HCT116 (cell line): Measurements from ENCODE around the gene ALDH16A1. TPM values are rescaled to one million over a fixed set of nuclear protein-coding genes. Genes with fewer than 3 reads are reported as not detected.

Source experiments
- ATAC-seq: fragments of 200-7000 bp; cut with Tn5 transposase; 2 replicates; pipeline ENCODE4 v1.9.1; 2020; ENCODE audit warnings: mild to moderate bottlenecking, moderate library complexity
- BruUV-seq: library from RNA; stranded (reverse); fragments of 400-500 nt; replicated peaks from 2 replicates; lab custom pipeline; 2021; lab: Mats Ljungman, UMichigan
- CTCF ChIA-PET: fragments of 300-600 bp; sonication (Branson Sonifier 250); formaldehyde crosslinking; loops from one replicate; lab custom pipeline; 2021; ENCODE audit warnings: antibody characterized with exemption; lab: Charles Lee
- POLR2A ChIA-PET: fragments of 300-600, 350-600 bp; sonication (Branson Sonifier 250); formaldehyde crosslinking; loops from one replicate; lab custom pipeline; 2021; ENCODE audit warnings: antibody characterized with exemption; lab: Charles Lee
- RAD21 ChIA-PET, 2 experiments: fragments of 300-600 bp; sonication (Branson Sonifier 250); formaldehyde crosslinking; loops; one replicate each; lab custom pipeline; 2023; ENCODE audit warnings: low total read pairs in 2 of 2; ENCODE audit not compliant: uncharacterized antibody in 2 of 2, unreplicated experiment in 2 of 2, low non-redundant PET in 1 of 2; lab: Charles Lee
- DNase-seq: peaks from one replicate; pipeline ENCODE4 v3.0.0-alpha.2; 2010; ENCODE audit warnings: low read depth, low spot score
- H2AFZ ChIP-seq: fragments of 200-600 bp; shearing (Covaris generic), sonication (generic); 2 replicates; pipeline ENCODE4 v1.6.1; 2017; ENCODE audit warnings: low read depth, mixed run types, mixed read lengths, antibody characterized with exemption, low read length; ENCODE audit not compliant: poor library complexity, severe bottlenecking
- H3K27ac ChIP-seq: 2 replicates; pipeline ENCODE4 v1.5.1; 2012; ENCODE audit warnings: low read depth, low read length
- H3K27me3 ChIP-seq: fragments of 200-600 bp; sonication (generic); 2 replicates; pipeline ENCODE4 v1.6.1; 2016; ENCODE audit warnings: mixed run types, low read length, mixed read lengths; ENCODE audit not compliant: insufficient read depth
- H3K36me3 ChIP-seq, 2 experiments: fragments of 200-500 bp in 1 of 2; fragments of 200-600 bp in 1 of 2; sonication (Bioruptor generic) in 1 of 2; sonication (generic) in 1 of 2; 2 replicates each; pipeline versions ENCODE4 v1.5.1 to v1.6.1; 2014 to 2016; ENCODE audit warnings: low read length in 2 of 2, inconsistent platforms in 1 of 2, mixed read lengths in 1 of 2, mixed run types in 1 of 2; ENCODE audit not compliant: insufficient read depth in 2 of 2, control insufficient read depth in 1 of 2
- H3K4me1 ChIP-seq, 2 experiments: fragments of 200-600 bp in 1 of 2; sonication (generic) in 1 of 2; 2 replicates each; pipeline versions ENCODE4 v1.5.1 to v1.6.1; 2012 to 2017; ENCODE audit warnings: low read length in 2 of 2, inconsistent platforms in 1 of 2, mild to moderate bottlenecking in 1 of 2, mixed read lengths in 1 of 2, mixed run types in 1 of 2, moderate library complexity in 1 of 2; ENCODE audit not compliant: insufficient read depth in 2 of 2, control insufficient read depth in 1 of 2
- H3K4me2 ChIP-seq: fragments of 200-600 bp; sonication (generic); 2 replicates; pipeline ENCODE4 v1.6.1; 2017; ENCODE audit warnings: mixed run types, low read length, mixed read lengths
- H3K4me3 ChIP-seq, 2 experiments: fragments of 200-600 bp in 1 of 2; sonication (generic) in 1 of 2; replicated peaks in 1 of 2; 2 replicates each; pipeline ENCODE4 v1.5.1; 2011 to 2016; ENCODE audit warnings: low read length in 2 of 2, control low read depth in 1 of 2, low read depth in 1 of 2, mild to moderate bottlenecking in 1 of 2, mixed read lengths in 1 of 2, mixed run types in 1 of 2
- H3K79me2 ChIP-seq: fragments of 200-600 bp; sonication (generic); 2 replicates; pipeline ENCODE4 v1.6.1; 2017; ENCODE audit warnings: mild to moderate bottlenecking, mixed run types, low read length, moderate library complexity, mixed read lengths; ENCODE audit not compliant: insufficient read depth
- H3K9ac ChIP-seq: fragments of 200-600 bp; sonication (generic); 2 replicates; pipeline ENCODE4 v1.6.1; 2016; ENCODE audit warnings: low read length, mixed read lengths
- H3K9me2 ChIP-seq: fragments of 200-600 bp; sonication (generic), shearing (Covaris generic); 2 replicates; pipeline ENCODE4 v1.6.1; 2017; ENCODE audit warnings: mixed run types, mild to moderate bottlenecking, moderate library complexity; ENCODE audit not compliant: insufficient read depth
- H3K9me3 ChIP-seq, 2 experiments: fragments of 200-500 bp in 1 of 2; fragments of 200-600 bp in 1 of 2; sonication (Bioruptor generic) in 1 of 2; sonication (generic) in 1 of 2; 2 replicates each; pipeline ENCODE4 v1.6.1; 2014 to 2017; ENCODE audit warnings: low read length in 2 of 2, mixed read lengths in 2 of 2, inconsistent platforms in 1 of 2, low read depth in 1 of 2, mild to moderate bottlenecking in 1 of 2, mixed run types in 1 of 2, moderate library complexity in 1 of 2; ENCODE audit not compliant: control insufficient read depth in 1 of 2, insufficient read depth in 1 of 2
- H4K20me1 ChIP-seq: fragments of 200-600 bp; sonication (generic), shearing (Covaris generic); 2 replicates; pipeline ENCODE4 v1.6.1; 2017; ENCODE audit warnings: mixed run types, mild to moderate bottlenecking, moderate library complexity; ENCODE audit not compliant: insufficient read depth
- CBX3 ChIP-seq: IDR thresholded peaks from 2 replicates; pipeline ENCODE4 v1.6.1; 2012; ENCODE audit warnings: low read depth
- CEBPB ChIP-seq: IDR thresholded peaks from 2 replicates; pipeline ENCODE4 v1.6.1; 2012; ENCODE audit warnings: low read depth
- EGR1 ChIP-seq: IDR thresholded peaks from 2 replicates; pipeline ENCODE4 v1.6.1; 2012; ENCODE audit warnings: low read depth
- ELF1 ChIP-seq: IDR thresholded peaks from 2 replicates; pipeline ENCODE4 v1.6.1; 2012; ENCODE audit warnings: low read depth, borderline replicate concordance
- EZH2 ChIP-seq: fragments of 200-600 bp; sonication (generic); IDR thresholded peaks from 2 replicates; pipeline ENCODE4 v1.6.1; 2017; ENCODE audit warnings: antibody characterized with exemption, mixed run types
- EZH2phosphoT487 ChIP-seq: fragments of 200-600 bp; IDR thresholded peaks from 2 replicates; pipeline ENCODE4 v1.6.1; 2018; ENCODE audit warnings: antibody characterized with exemption, borderline replicate concordance
- JUND ChIP-seq: IDR thresholded peaks from 2 replicates; pipeline ENCODE4 v1.6.1; 2012
- POLR2A ChIP-seq: IDR thresholded peaks from 2 replicates; pipeline ENCODE4 v1.7.0; 2011; ENCODE audit warnings: borderline replicate concordance; ENCODE audit not compliant: insufficient read depth, insufficient read length; ENCODE audit errors: extremely low read depth
- POLR2AphosphoS5 ChIP-seq: IDR thresholded peaks from 2 replicates; pipeline ENCODE4 v1.6.1; 2011; ENCODE audit warnings: mild to moderate bottlenecking, low read depth, low read length, moderate library complexity
- RAD21 ChIP-seq: IDR thresholded peaks from 2 replicates; pipeline ENCODE4 v1.6.1; 2012; ENCODE audit warnings: low read depth, mild to moderate bottlenecking
- SP1 ChIP-seq: IDR thresholded peaks from 2 replicates; pipeline ENCODE4 v1.6.1; 2012; ENCODE audit warnings: low read depth
- SRF ChIP-seq: IDR thresholded peaks from 2 replicates; pipeline ENCODE4 v1.6.1; 2012; ENCODE audit warnings: low read depth
- TCF7L2 ChIP-seq: IDR thresholded peaks from 2 replicates; pipeline ENCODE4 v1.7.0; 2011; ENCODE audit warnings: borderline replicate concordance, inconsistent platforms; ENCODE audit not compliant: insufficient read depth, insufficient read length; ENCODE audit errors: extremely low read depth
- YY1 ChIP-seq: IDR thresholded peaks from 2 replicates; pipeline ENCODE4 v1.6.1; 2011; ENCODE audit warnings: low read length, low read depth, moderate library complexity, mild to moderate bottlenecking; ENCODE audit not compliant: insufficient replicate concordance; ENCODE audit errors: extremely low read depth
- ZFX ChIP-seq: fragments of 450-650 bp; IDR thresholded peaks from 2 replicates; pipeline ENCODE4 v1.6.1; 2017
- intact Hi-C: fragments of 100-400 bp; cut with micrococcal nuclease; formaldehyde crosslinking; loops from 2 replicates; pipeline ENCODE4 v1.10.0; 2022
- total RNA-seq: library from RNA; stranded (reverse); gene quantifications from one replicate; pipeline ENCODE4 v1.2.1, GENCODE V29; 2021; ENCODE audit not compliant: unreplicated experiment
- TF ChIP-seq, protein P1 (sequence below): IDR thresholded peaks from 2 replicates; pipeline ENCODE4 v1.6.1; 2012; ENCODE audit warnings: low read depth
- TF ChIP-seq, protein P2 (sequence below), 3 experiments: fragments of 200-600 bp in 1 of 3; sonication (generic) in 1 of 3; IDR thresholded peaks in 2 of 3; conservative IDR thresholded peaks in 1 of 3; 2 replicates each; pipeline ENCODE4 v1.5.1; 2012 to 2017; ENCODE audit warnings: low read depth in 2 of 3, low read length in 2 of 3, antibody characterized with exemption in 1 of 3, borderline replicate concordance in 1 of 3, control low read depth in 1 of 3, mild to moderate bottlenecking in 1 of 3, mixed read lengths in 1 of 3, mixed run types in 1 of 3, moderate library complexity in 1 of 3; ENCODE audit not compliant: insufficient read depth in 1 of 3
- TF ChIP-seq, protein P3 (sequence below): IDR thresholded peaks from 2 replicates; pipeline ENCODE4 v1.6.1; 2012
- TF ChIP-seq, protein P4 (sequence below): IDR thresholded peaks from 2 replicates; pipeline ENCODE4 v1.6.1; 2011; ENCODE audit warnings: mild to moderate bottlenecking, low read length, moderate library complexity; ENCODE audit not compliant: insufficient replicate concordance; ENCODE audit errors: extremely low read depth

The ALDH16A1 gene
- total RNA-seq, 1 experiment from 2014 or later = 22.8 TPM

DNA sequence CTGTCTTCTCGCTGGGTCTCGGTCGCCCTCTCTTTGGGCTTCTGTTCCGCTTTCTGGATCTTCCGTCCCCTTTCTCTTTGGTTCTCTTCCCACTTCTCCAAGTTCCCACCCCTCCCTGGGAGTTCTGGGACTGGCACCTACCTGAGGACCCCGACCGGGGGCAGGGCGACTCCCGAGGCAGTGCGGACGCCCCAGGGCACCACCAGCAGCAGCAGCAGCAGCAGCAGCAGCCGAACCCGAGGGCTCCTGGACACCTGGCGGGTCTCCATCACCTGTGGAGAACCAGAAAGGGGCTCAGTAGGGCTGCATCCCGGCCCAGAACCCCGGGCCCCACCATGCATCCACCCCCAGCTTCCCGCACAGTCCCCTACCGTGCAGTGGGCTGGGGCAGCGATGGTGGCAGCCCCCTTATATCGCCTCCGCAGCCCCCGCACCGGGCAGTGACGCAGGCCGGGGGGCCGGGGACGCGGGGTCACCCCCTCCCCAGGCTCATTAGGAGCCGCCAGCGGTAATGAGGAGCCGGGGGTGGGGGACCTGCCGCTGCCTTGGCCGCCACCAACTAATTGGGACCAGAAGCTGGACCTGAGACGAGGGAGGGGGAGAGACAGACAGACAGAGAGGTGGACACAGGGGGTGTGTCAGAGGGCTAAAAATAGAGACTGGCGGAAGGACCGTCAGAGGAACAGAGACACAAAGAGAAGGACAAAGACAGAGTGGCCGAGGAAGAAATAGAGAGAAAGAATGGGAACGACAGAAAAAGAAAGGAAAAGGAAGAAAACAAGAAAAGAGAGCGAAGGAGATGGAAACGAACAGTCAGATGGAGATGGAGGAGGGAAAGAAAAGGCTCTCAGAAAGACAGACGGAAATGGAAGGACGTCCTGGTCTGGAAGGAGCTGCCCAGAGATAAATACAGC is 29.7 kb upstream of the ALDH16A1 start, which contains the start of gene PTH2:
TSS of gene PTH2 (minus strand) at position 371 of the 914 bp plus-strand sequence. CDS start at position 269, 102 bp downstream.
- H3K9me2 ChIP-seq = no peaks in the 10 kb centered on the region
- BruUV-seq = no TSS peak
- DNase-seq (no peak), ATAC-seq (no peak)
- H2AFZ ChIP-seq = no peak within 1 kb of the TSS
- H3K9ac ChIP-seq = no peak within 1 kb of the TSS
- peaks cover 9 to 40% of the 10 kb centered on the region in 2 experiments; a peak in 3 of 4 replicates for H3K4me1 ChIP-seq
- no peak within 1 kb of the TSS for H3K4me2 ChIP-seq
- POLR2A ChIA-PET = interaction anchor here (1.2 kb wide), 1 partner anchor 30 kb away, joined by 3 read pairs; the partner anchor contains the start of gene ALDH16A1
- no peak within 1 kb of the TSS for H3K27ac ChIP-seq
- no peaks in the 10 kb centered on the region for H3K79me2 ChIP-seq
- intact Hi-C loops = no loop called here
- no peaks in the 10 kb centered on the region for H3K36me3 ChIP-seq
- H4K20me1 ChIP-seq = no peaks in the 10 kb centered on the region
- CTCF ChIA-PET = no interaction called here
- H3K9me3 ChIP-seq = no peaks in the 10 kb centered on the region
- H3K27me3 ChIP-seq = peaks cover 20% of the 10 kb centered on the region; the same call in 1 of the 2 replicates
- H3K4me3 ChIP-seq = no peak within 1 kb of the TSS
- RAD21 ChIA-PET = no interaction called here
- TF ChIP-seq SRF (no peak), POLR2A (no peak), EZH2 (no peak), ZFX (no peak), TCF7L2 (no peak), EZH2phosphoT487 (no peak), CEBPB (no peak), CBX3 (no peak), YY1 (no peak), EGR1 (no peak), POLR2AphosphoS5 (no peak), ELF1 (no peak), SP1 (no peak), RAD21 (no peak), JUND (no peak)
- TF ChIP-seq, protein P1, sequence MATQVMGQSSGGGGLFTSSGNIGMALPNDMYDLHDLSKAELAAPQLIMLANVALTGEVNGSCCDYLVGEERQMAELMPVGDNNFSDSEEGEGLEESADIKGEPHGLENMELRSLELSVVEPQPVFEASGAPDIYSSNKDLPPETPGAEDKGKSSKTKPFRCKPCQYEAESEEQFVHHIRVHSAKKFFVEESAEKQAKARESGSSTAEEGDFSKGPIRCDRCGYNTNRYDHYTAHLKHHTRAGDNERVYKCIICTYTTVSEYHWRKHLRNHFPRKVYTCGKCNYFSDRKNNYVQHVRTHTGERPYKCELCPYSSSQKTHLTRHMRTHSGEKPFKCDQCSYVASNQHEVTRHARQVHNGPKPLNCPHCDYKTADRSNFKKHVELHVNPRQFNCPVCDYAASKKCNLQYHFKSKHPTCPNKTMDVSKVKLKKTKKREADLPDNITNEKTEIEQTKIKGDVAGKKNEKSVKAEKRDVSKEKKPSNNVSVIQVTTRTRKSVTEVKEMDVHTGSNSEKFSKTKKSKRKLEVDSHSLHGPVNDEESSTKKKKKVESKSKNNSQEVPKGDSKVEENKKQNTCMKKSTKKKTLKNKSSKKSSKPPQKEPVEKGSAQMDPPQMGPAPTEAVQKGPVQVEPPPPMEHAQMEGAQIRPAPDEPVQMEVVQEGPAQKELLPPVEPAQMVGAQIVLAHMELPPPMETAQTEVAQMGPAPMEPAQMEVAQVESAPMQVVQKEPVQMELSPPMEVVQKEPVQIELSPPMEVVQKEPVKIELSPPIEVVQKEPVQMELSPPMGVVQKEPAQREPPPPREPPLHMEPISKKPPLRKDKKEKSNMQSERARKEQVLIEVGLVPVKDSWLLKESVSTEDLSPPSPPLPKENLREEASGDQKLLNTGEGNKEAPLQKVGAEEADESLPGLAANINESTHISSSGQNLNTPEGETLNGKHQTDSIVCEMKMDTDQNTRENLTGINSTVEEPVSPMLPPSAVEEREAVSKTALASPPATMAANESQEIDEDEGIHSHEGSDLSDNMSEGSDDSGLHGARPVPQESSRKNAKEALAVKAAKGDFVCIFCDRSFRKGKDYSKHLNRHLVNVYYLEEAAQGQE = no peak
- TF ChIP-seq, protein P2, sequence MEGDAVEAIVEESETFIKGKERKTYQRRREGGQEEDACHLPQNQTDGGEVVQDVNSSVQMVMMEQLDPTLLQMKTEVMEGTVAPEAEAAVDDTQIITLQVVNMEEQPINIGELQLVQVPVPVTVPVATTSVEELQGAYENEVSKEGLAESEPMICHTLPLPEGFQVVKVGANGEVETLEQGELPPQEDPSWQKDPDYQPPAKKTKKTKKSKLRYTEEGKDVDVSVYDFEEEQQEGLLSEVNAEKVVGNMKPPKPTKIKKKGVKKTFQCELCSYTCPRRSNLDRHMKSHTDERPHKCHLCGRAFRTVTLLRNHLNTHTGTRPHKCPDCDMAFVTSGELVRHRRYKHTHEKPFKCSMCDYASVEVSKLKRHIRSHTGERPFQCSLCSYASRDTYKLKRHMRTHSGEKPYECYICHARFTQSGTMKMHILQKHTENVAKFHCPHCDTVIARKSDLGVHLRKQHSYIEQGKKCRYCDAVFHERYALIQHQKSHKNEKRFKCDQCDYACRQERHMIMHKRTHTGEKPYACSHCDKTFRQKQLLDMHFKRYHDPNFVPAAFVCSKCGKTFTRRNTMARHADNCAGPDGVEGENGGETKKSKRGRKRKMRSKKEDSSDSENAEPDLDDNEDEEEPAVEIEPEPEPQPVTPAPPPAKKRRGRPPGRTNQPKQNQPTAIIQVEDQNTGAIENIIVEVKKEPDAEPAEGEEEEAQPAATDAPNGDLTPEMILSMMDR (IDR thresholded peaks at IDR 0.05 in 2 of 3, conservative IDR thresholded peaks at IDR 0.05 in 1 of 3; ENCODE audit: borderline replicate concordance in 1 of 3, insufficient read depth in 1 of 3, low read depth in 2 of 3, low read length in 2 of 3) = no peak
- TF ChIP-seq, protein P3, sequence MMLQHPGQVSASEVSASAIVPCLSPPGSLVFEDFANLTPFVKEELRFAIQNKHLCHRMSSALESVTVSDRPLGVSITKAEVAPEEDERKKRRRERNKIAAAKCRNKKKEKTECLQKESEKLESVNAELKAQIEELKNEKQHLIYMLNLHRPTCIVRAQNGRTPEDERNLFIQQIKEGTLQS = no peak
- TF ChIP-seq, protein P4, sequence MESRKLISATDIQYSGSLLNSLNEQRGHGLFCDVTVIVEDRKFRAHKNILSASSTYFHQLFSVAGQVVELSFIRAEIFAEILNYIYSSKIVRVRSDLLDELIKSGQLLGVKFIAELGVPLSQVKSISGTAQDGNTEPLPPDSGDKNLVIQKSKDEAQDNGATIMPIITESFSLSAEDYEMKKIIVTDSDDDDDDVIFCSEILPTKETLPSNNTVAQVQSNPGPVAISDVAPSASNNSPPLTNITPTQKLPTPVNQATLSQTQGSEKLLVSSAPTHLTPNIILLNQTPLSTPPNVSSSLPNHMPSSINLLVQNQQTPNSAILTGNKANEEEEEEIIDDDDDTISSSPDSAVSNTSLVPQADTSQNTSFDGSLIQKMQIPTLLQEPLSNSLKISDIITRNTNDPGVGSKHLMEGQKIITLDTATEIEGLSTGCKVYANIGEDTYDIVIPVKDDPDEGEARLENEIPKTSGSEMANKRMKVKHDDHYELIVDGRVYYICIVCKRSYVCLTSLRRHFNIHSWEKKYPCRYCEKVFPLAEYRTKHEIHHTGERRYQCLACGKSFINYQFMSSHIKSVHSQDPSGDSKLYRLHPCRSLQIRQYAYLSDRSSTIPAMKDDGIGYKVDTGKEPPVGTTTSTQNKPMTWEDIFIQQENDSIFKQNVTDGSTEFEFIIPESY = no peak
